DMS 273 (cell line): ENCODE results near the gene FTO.
A peak's percentile ranks its signal among the peaks of the same experiment; 100 is the strongest.

Experiments used
- DNase-seq: peaks from one replicate; lab custom pipeline; 2025; ENCODE audit not compliant: unreplicated experiment; lab: John Stamatoyannopoulos, UW

FTO gene

DNA sequence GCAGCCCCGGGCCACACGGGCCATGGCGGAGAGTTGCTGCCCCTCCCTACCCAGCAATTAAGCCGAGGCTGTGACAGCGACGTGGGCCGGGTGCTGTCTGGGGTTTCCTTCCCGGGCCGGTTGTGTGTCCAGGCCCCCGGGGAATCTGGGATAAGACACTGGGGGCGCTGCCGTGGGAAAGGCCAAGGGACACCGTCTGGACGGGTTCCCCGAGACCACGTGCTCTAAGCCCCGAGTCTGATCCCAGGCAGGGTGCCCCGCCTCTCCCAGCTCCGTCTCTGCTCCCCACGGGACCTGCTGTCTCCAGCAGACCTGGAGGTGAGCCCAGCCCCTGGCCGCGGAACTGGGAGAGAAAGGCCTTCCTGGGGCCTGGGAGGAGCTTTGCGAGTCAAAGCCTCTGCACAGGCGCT, 490.4 kb downstream of the FTO start:
- peak; percentile 72 for DNase-seq

DNA sequence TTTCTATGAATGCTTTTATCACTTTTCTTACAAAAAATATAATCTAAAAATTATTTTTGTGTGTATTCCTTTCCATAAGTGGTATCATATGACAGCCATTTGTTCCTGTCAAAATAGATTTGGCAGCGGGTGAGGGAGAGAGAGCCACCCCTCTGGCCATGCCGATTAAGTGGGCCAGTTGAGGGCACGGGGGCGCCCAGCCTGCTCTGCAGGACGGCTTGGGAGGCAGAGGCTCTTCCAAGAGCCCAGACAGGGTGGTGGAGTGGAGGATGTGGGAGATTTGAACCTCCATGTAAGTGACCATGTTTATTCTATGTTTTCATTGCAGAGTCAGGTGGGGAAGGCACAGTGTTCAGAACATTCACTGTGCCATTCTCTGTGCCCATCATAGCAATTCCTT, 493.8 kb downstream of the FTO start:
- no peak for DNase-seq

DNA sequence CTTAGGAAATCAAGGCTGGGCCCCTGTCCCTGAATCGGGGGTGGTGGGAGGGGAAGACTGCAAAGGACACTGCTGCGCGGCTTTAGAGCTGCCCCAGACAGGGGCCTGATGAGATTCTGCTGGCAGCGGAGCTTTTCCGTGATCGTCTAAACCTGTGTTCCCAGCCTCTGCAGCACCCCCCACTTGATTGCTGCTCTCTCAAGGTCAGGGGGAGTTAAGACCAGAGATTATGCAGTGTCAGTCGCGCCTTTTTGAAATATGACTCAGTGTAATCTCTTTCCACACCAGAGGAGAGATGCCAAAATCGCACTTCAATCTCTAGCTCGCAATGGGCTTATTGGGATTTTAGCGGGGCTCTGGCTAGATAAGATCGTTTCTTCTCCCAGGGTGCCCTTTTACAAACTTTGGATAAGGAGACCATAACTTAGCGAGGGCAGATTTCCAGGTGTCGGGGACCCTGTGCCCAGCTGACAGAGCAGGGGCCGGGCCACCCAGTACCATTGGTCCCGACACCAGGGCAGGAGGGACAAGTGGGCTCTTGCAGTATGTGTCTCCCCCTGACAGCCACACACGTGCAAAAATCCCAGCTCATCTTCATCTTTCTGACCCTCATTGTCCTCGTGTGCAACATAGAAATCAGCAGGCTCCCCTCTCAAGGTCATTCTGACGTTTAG, 495.7 kb downstream of the FTO start:
- DNase-seq: no peak

DNA sequence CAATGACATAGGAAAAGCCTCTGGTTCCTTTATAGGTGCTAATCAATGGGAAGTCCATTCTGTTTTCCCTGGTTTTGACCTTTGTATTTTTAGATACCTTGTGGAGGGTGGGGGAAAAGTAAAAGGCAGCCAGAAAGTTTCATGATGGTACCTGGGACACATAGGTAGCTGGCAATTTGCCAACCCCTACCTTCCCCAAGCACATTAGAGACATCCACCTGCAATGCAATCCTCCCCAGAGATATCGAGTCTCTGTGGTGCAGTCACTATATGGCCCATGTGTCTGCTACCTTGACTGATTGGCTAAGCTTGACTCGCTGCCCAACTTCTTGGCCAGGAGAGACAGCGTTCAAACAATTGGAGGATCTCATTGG, 496.2 kb downstream of the FTO start:
- no peak for DNase-seq

DNA sequence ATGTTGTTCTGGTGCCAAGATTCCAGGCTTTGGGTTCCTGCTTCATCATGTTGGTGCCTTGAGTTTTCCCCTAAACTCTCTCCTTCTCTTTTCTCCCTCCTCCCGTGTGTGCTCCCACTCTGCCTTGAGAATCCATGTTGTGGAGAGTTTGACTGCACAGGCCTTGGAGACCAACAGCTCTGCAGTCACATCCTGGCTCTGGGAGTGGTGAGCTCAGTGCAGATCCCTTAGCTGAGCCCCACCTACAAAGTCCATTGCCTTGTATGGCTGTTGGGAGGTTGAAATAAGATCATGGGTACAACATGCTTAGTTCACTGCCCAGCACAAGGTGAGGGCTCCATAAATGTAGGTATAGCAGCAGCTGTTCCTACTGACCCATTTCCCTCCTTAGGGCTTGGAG, 496.8 kb downstream of the FTO start:
- no peak for DNase-seq

DNA sequence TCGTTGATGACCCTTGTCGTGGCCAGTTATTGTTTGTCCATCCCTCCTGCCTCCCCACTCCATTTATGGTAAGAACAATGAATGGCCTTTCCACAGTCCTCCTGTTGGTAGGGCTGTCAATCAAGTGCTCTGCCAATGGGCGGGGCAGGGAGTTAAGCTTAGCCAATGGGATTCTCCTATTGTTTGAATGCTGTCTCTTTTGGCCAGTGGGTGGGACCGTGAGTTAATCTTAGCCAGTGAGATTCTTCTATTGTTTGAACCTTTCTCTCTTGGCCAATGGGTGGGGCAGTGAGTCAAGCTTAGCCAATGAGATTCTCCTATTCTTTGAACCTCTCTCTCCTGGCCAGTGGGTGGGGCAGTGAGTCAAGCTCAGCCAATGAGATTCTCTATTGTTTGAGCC, 497.2 kb downstream of the FTO start:
- DNase-seq: peak; percentile 6
